HepG2 (cell line): ENCODE measurements around the gene LDAH. TPM values are rescaled to one million over a fixed set of nuclear protein-coding genes. Genes with fewer than 3 reads are reported as not detected.

Source experiments
- AGO2 ChIP-seq: fragments of 200-400 bp; formaldehyde crosslinking; optimal IDR thresholded peaks from 2 replicates; pipeline ENCODE3; 2017; ENCODE audit warnings: mild to moderate bottlenecking, low read depth, low read length, moderate library complexity
- EEA1 ChIP-seq: sonication (generic); formaldehyde crosslinking; IDR thresholded peaks from 2 replicates; pipeline ENCODE4 v1.5.1; 2020; ENCODE audit warnings: mild to moderate bottlenecking, missing genetic modification reagents, borderline replicate concordance
- EP300 ChIP-seq, 3 experiments: sonication (generic) in 1 of 3; formaldehyde crosslinking in 1 of 3; IDR thresholded peaks; 2 replicates each; pipeline versions ENCODE4 v1.5.1 to v1.6.1; 2011 to 2020; ENCODE audit warnings: low read depth in 2 of 3, low read length in 2 of 3, borderline replicate concordance in 1 of 3, improper control_type of control experiment in 1 of 3, mild to moderate bottlenecking in 1 of 3, missing genetic modification reagents in 1 of 3, moderate library complexity in 1 of 3
- ETV6 ChIP-seq: sonication (generic); formaldehyde crosslinking; conservative IDR thresholded peaks from 2 replicates; pipeline ENCODE4 v1.4.0; 2020; ENCODE audit warnings: missing genetic modification reagents
- GLI4 ChIP-seq: sonication (generic); formaldehyde crosslinking; IDR thresholded peaks from 2 replicates; pipeline ENCODE4 v1.5.1; 2020; ENCODE audit warnings: missing genetic modification reagents, mild to moderate bottlenecking, moderate library complexity, borderline replicate concordance
- HNRNPH1 ChIP-seq: fragments of 200-400 bp; formaldehyde crosslinking; optimal IDR thresholded peaks from 2 replicates; pipeline ENCODE3; 2017; ENCODE audit warnings: mild to moderate bottlenecking, low read depth, low read length
- HOXA5 ChIP-seq: sonication (generic); formaldehyde crosslinking; IDR thresholded peaks from 2 replicates; pipeline ENCODE4 v1.4.0; 2020; ENCODE audit warnings: missing genetic modification reagents
- KLF16 ChIP-seq, 2 experiments: sonication (generic) in 1 of 2; formaldehyde crosslinking in 1 of 2; IDR thresholded peaks; 2 replicates each; pipeline versions ENCODE4 v1.6.1 to v1.8.0; 2016 to 2023; ENCODE audit warnings: missing genetic modification reagents in 2 of 2, missing compliant biosample characterization in 1 of 2
- MAFG ChIP-seq: sonication (generic); formaldehyde crosslinking; IDR thresholded peaks from 2 replicates; pipeline ENCODE4 v1.5.1; 2020; ENCODE audit warnings: mild to moderate bottlenecking, missing genetic modification reagents
- MLLT10 ChIP-seq: sonication (generic); formaldehyde crosslinking; IDR thresholded peaks from 2 replicates; pipeline ENCODE4 v1.4.0; 2020; ENCODE audit warnings: missing genetic modification reagents
- NFKB2 ChIP-seq: sonication (generic); formaldehyde crosslinking; IDR thresholded peaks from 2 replicates; pipeline ENCODE4 v1.4.0; 2020; ENCODE audit warnings: missing genetic modification reagents, borderline replicate concordance
- RAD21 ChIP-seq: fragments of 450-650 bp; formaldehyde crosslinking; IDR thresholded peaks from 2 replicates; pipeline ENCODE4 v1.5.0; 2020; ENCODE audit warnings: mild to moderate bottlenecking
- RBM39 ChIP-seq: fragments of 200-400 bp; formaldehyde crosslinking; IDR thresholded peaks from one replicate; pipeline ENCODE4 v1.6.1; 2018; ENCODE audit warnings: antibody characterized with exemption, mild to moderate bottlenecking, low read depth, low read length; ENCODE audit not compliant: poor library complexity, severe bottlenecking
- SP2 ChIP-seq: sonication (generic); formaldehyde crosslinking; IDR thresholded peaks from 2 replicates; pipeline ENCODE4 v1.5.1; 2020; ENCODE audit warnings: mild to moderate bottlenecking, missing genetic modification reagents
- SP4 ChIP-seq: sonication (generic); formaldehyde crosslinking; IDR thresholded peaks from 2 replicates; pipeline ENCODE4 v1.8.1; 2023; ENCODE audit warnings: mild to moderate bottlenecking, missing genetic modification reagents
- SP5 ChIP-seq: IDR thresholded peaks from 2 replicates; pipeline ENCODE4 v1.6.1; 2016; ENCODE audit warnings: low read depth, borderline replicate concordance
- SYNCRIP ChIP-seq: fragments of 200-400 bp; formaldehyde crosslinking; IDR thresholded peaks from 2 replicates; pipeline ENCODE4 v1.6.1; 2018; ENCODE audit warnings: mild to moderate bottlenecking, low read depth, low read length; ENCODE audit not compliant: insufficient read depth
- ZNF160 ChIP-seq: sonication (generic); formaldehyde crosslinking; IDR thresholded peaks from 2 replicates; pipeline ENCODE4 v1.8.0; 2022; ENCODE audit warnings: mild to moderate bottlenecking, inconsistent platforms, missing genetic modification reagents
- ZNF274 ChIP-seq: sonication (generic); formaldehyde crosslinking; IDR thresholded peaks from 2 replicates; pipeline ENCODE4 v1.5.1; 2020; ENCODE audit warnings: mild to moderate bottlenecking, missing genetic modification reagents
- ZNF431 ChIP-seq: sonication (generic); formaldehyde crosslinking; IDR thresholded peaks from 2 replicates; pipeline ENCODE4 v1.9.0; 2022; ENCODE audit warnings: missing genetic modification reagents, low read depth, mild to moderate bottlenecking, borderline replicate concordance
- ZNF564 ChIP-seq: sonication (generic); formaldehyde crosslinking; IDR thresholded peaks from 2 replicates; pipeline ENCODE4 v1.8.1; 2023; ENCODE audit warnings: mild to moderate bottlenecking, missing genetic modification reagents
- polyA plus RNA-seq, 8 experiments: library from polyadenylated mRNA; depleted of rRNA in 3 of 8; stranded (reverse) in 7 of 8; unstranded in 1 of 8; fragments of >200 nt; fragmentation: Illumina TruSeq in 4 of 8; extraction: Trizol in 4 of 8; gene quantifications; 2 replicates each; pipeline versions ENCODE4 v1.2.1 to v1.2.3, GENCODE V29; 2011 to 2016; ENCODE audit warnings: low read depth in 4 of 8, missing spikeins in 1 of 8, mixed read lengths in 1 of 8; ENCODE audit not compliant: insufficient read depth in 1 of 8
- total RNA-seq, 5 experiments: library from RNA; depleted of rRNA; stranded (reverse); fragments of >200 nt; fragmentation: Illumina TruSeq; extraction: Trizol; gene quantifications; 2 replicates each; pipeline ENCODE4 v1.2.3, GENCODE V29; 2016; ENCODE audit warnings: low read depth in 1 of 5
- TF ChIP-seq, protein P1 (sequence below): sonication (generic); formaldehyde crosslinking; IDR thresholded peaks from 2 replicates; pipeline ENCODE4 v1.5.1; 2020; ENCODE audit warnings: mild to moderate bottlenecking, missing genetic modification reagents
- TF ChIP-seq, protein P2 (sequence below): sonication (generic); formaldehyde crosslinking; IDR thresholded peaks from 2 replicates; pipeline ENCODE4 v1.4.0; 2020; ENCODE audit warnings: missing genetic modification reagents
- TF ChIP-seq, protein P3 (sequence below), 2 experiments: sonication (generic) in 1 of 2; formaldehyde crosslinking in 1 of 2; IDR thresholded peaks; 2 replicates each; pipeline versions ENCODE4 v1.4.0 to v1.6.1; 2018 to 2020; ENCODE audit warnings: missing genetic modification reagents in 2 of 2, borderline replicate concordance in 1 of 2, low read depth in 1 of 2, mild to moderate bottlenecking in 1 of 2, missing biosample characterization in 1 of 2

The LDAH gene
- total and polyA plus RNA-seq, 2 of the 13 experiments (the other 11 are each of a cell fraction or from before 2014, with no cell fraction given) = 28.8 to 46.2 TPM

DNA sequence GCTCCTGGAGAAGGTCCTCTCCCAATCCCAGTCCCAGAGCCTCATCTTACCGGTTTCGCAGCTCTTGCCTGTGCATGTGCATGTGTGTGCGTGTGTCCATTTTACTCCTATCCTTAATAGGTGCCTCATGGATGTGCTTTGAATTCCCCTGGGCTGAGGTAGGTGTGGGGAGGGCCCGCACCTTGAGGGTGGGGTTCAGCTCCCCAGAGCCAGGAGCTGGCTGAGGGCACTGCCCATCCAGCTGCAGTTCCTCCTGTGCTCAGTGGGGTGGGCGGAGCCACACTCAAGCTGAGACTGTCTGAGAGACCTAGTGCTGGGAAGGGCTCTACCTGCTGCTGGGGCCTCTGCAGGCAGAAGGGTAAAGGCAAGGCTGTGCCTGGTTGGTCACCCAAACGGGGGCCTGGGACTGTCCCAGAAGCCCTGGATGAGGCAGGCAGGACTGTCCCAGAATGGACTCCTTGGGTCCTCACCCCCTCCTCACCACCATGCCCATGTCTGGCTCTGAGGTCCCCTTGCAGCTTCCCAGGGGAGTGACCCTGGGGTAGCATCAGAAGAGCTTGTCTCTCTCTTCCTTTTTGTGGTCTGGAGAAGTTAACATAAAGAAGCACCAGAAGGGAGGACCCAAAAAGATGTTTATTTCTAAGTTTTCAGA is 147.1 kb downstream of the LDAH start (continued):
- TF ChIP-seq HOXA5 (CRISPR knock-in tag) (no peak), SP4 (CRISPR knock-in tag) (peak; percentile 11; the same call in 1 of the 2 replicates), KLF16 (CRISPR knock-in tag; IDR thresholded peaks at IDR 0.05) (0 out of 4 replicates have a peak, but pooled peaks of 1 of the 2 experiments have one; percentile 41), SYNCRIP (no peak), NFKB2 (CRISPR knock-in tag) (peak; percentile 52; the same call in 1 of the 2 replicates), ZNF160 (CRISPR knock-in tag) (no peak; the same call in 1 of the 2 replicates), SP5 (CRISPR knock-in tag) (0 out of 2 replicates have a peak, but pooled peaks have one; percentile 66), GLI4 (CRISPR knock-in tag) (0 out of 2 replicates have a peak, but pooled peaks have one; percentile 74), ZNF431 (CRISPR knock-in tag) (0 out of 2 replicates have a peak, but pooled peaks have one; percentile 25), RBM39 (peak; percentile 22), AGO2 (peak; percentile 83), ZNF274 (peak; percentile 78), MAFG (CRISPR knock-in tag) (no peak), EP300 (IDR thresholded peaks at IDR 0.05; ENCODE audit: low read depth in 2 of 2, low read length in 2 of 2) (0 out of 4 replicates have a peak, but pooled peaks of 1 of the 2 experiments have one; percentile 7), EP300 (CRISPR knock-in tag; IDR thresholded peaks at IDR 0.05; ENCODE audit: borderline replicate concordance) (no peak), MLLT10 (CRISPR knock-in tag) (no peak), RAD21 (CRISPR knock-in tag) (peak; percentile 12; the same call in 1 of the 2 replicates), ETV6 (CRISPR knock-in tag) (no peak), ZNF564 (CRISPR knock-in tag) (peak; percentile 25; the same call in 1 of the 2 replicates), SP2 (CRISPR knock-in tag) (0 out of 2 replicates have a peak, but pooled peaks have one; percentile 2), EEA1 (CRISPR knock-in tag) (0 out of 2 replicates have a peak, but pooled peaks have one; percentile 63), HNRNPH1 (no peak)
- TF ChIP-seq, protein P1, sequence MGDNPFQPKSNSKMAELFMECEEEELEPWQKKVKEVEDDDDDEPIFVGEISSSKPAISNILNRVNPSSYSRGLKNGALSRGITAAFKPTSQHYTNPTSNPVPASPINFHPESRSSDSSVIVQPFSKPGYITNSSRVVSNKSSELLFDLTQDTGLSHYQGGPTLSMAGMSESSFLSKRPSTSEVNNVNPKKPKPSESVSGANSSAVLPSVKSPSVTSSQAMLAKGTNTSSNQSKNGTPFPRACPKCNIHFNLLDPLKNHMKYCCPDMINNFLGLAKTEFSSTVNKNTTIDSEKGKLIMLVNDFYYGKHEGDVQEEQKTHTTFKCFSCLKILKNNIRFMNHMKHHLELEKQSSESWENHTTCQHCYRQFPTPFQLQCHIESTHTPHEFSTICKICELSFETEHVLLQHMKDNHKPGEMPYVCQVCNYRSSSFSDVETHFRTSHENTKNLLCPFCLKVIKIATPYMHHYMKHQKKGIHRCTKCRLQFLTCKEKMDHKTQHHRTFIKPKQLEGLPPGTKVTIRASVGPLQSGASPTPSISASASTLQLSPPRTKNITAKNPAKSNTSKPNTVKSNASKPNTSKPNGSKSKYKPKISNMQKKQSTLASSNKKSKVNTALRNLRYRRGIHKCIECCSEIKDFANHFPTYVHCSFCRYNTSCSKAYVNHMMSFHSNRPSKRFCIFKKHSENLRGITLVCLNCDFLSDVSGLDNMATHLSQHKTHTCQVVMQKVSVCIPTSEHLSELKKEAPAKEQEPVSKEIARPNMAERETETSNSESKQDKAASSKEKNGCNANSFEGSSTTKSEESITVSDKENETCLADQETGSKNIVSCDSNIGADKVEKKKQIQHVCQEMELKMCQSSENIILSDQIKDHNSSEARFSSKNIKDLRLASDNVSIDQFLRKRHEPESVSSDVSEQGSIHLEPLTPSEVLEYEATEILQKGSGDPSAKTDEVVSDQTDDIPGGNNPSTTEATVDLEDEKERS (CRISPR knock-in tag) = no peak
- TF ChIP-seq, protein P2, sequence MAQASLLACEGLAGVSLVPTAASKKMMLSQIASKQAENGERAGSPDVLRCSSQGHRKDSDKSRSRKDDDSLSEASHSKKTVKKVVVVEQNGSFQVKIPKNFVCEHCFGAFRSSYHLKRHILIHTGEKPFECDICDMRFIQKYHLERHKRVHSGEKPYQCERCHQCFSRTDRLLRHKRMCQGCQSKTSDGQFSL (CRISPR knock-in tag) = no peak
- TF ChIP-seq, protein P3, sequence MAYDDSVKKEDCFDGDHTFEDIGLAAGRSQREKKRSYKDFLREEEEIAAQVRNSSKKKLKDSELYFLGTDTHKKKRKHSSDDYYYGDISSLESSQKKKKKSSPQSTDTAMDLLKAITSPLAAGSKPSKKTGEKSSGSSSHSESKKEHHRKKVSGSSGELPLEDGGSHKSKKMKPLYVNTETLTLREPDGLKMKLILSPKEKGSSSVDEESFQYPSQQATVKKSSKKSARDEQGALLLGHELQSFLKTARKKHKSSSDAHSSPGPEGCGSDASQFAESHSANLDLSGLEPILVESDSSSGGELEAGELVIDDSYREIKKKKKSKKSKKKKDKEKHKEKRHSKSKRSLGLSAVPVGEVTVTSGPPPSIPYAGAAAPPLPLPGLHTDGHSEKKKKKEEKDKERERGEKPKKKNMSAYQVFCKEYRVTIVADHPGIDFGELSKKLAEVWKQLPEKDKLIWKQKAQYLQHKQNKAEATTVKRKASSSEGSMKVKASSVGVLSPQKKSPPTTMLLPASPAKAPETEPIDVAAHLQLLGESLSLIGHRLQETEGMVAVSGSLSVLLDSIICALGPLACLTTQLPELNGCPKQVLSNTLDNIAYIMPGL (CRISPR knock-in tag; IDR thresholded peaks at IDR 0.05; ENCODE audit: borderline replicate concordance in 1 of 2, low read depth in 1 of 2) = no peak; a peak in 1 of 4 replicates
